Fibroblast of mammary gland (primary cell): ENCODE measurements around the gene SHLD1.

Experiments
- DNase-seq: peaks from one replicate; pipeline ENCODE4 v3.0.0-alpha.2; 2010; ENCODE audit warnings: low read depth
- H3K4me3 ChIP-seq: 2 replicates; pipeline ENCODE4 v1.5.1; 2011; ENCODE audit warnings: low read depth, mild to moderate bottlenecking, low read length, moderate library complexity; ENCODE audit not compliant: control insufficient read depth
- CTCF ChIP-seq: conservative IDR thresholded peaks from 2 replicates; pipeline ENCODE4 v1.5.1; 2011; ENCODE audit warnings: low read depth, low read length, inconsistent platforms; ENCODE audit not compliant: control insufficient read depth, insufficient read depth

The SHLD1 gene

DNA sequence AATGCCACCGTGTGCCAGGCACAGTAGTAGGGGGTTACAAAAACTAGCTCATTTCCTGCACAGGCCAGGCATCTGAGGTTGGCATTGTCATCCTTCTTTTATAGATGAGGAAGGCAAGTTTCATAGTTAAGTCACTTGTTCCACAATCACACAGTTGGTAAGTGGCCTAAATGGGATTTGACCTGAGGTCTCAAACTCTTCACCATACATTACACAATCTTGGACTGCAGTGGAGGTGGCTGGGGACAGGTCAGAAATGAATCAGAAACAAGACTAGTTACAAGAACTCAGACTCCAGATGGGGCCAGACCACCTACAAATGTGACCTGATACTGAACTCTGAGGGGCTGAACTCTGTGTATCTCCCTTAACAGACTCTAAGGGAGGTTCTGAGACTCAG, 150.7 kb downstream of the SHLD1 start:
- no peak overlapping the region for H3K4me3 ChIP-seq
- no peak for DNase-seq
- no peak for TF ChIP-seq CTCF

- DNase-seq: no peak
- TF ChIP-seq CTCF: no peak
- H3K4me3 ChIP-seq: no peak overlapping the region
These were observed 158.8 kb downstream of the SHLD1 start for GRCh38 chr20:5908981-5909380.

DNA sequence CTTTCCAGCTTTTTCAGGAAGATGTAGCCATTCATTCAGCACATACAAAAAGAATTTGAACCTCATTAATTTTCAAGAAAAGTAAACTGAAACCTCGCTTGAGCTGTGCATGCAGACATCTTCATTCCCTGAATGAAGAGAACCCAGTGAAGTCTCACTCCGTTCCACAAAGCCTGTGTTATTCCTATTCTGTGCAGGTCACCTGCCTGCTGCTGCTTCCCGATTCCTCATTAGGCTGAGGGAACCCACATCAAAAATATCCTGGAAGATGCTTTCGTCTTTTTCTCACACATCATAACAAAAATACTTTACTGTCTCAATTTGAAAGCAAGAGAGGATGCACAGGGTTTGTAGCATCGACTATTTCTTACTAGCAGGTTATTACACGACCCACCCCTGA, 160.0 kb downstream of the SHLD1 start:
- no peak for TF ChIP-seq CTCF
- no peak for DNase-seq
- H3K4me3 ChIP-seq: no peak overlapping the region

- no peak for TF ChIP-seq CTCF
- DNase-seq: no peak
- H3K4me3 ChIP-seq: no peak overlapping the region
These were observed 163.0 kb downstream of the SHLD1 start for GRCh38 chr20:5913166-5913565.
